ENCODE measurements around the gene DOCK11. TPM values are rescaled to one million over a fixed set of nuclear protein-coding genes. Genes with fewer than 3 reads are reported as not detected.

DOCK11 gene
- total RNA-seq, 4 donors from 2014 or later: 62.1 to 156 (median 76.3) TPM

- no peak for TF ChIP-seq CTCF (IDR thresholded peaks at IDR 0.05)
- ATAC-seq (ENCODE audit: low FRiP score) (no peak), DNase-seq (ENCODE audit: low spot score) (no peak)
Observed at GRCh38 chrX:118637997-118638396, 142.4 kb downstream of the DOCK11 start.

- DNase-seq (ENCODE audit: low spot score) (no peak), ATAC-seq (ENCODE audit: low FRiP score) (no peak)
- no peak for TF ChIP-seq CTCF (IDR thresholded peaks at IDR 0.05)
Observed at GRCh38 chrX:118644378-118644777, 148.8 kb downstream of the DOCK11 start.

GRCh38 chrX:118652717-118653116 is 157.1 kb downstream of the DOCK11 start:
- no peak for DNase-seq (ENCODE audit: low spot score)
- TF ChIP-seq CTCF (IDR thresholded peaks at IDR 0.05): no peak
- ATAC-seq (ENCODE audit: low FRiP score): no peak

- DNase-seq (ENCODE audit: low spot score) (no peak), ATAC-seq (ENCODE audit: low FRiP score) (no peak)
- TF ChIP-seq CTCF (IDR thresholded peaks at IDR 0.05): no peak
Observed at GRCh38 chrX:118654331-118654730, 158.7 kb downstream of the DOCK11 start.

- no peak for DNase-seq (ENCODE audit: low spot score)
- no peak for TF ChIP-seq CTCF (IDR thresholded peaks at IDR 0.05)
- ATAC-seq (ENCODE audit: low FRiP score): no peak
Observed at GRCh38 chrX:118655561-118656246, 160.1 kb downstream of the DOCK11 start.

GRCh38 chrX:118657413-118657812 is 161.8 kb downstream of the DOCK11 start:
- DNase-seq (ENCODE audit: low spot score) (no peak), ATAC-seq (ENCODE audit: low FRiP score) (no peak)
- no peak for TF ChIP-seq CTCF (IDR thresholded peaks at IDR 0.05)

GRCh38 chrX:118660085-118660484 is 164.5 kb downstream of the DOCK11 start:
- TF ChIP-seq CTCF (IDR thresholded peaks at IDR 0.05): no peak
- ATAC-seq (ENCODE audit: low FRiP score) (no peak), DNase-seq (ENCODE audit: low spot score) (no peak)
